Mucosa of descending colon (tissue), 3 donors: ENCODE measurements around the gene SH2D7. TPM values are rescaled to one million over a fixed set of nuclear protein-coding genes. Genes with fewer than 3 reads are reported as not detected.
A peak's percentile ranks its signal among the peaks of the same experiment; 100 is the strongest.

Source experiments
- ATAC-seq: fragments of 200-7000 bp; cut with Tn5 transposase; one replicate; pipeline ENCODE4 v1.9.1; 2020; ENCODE audit warnings: mild to moderate bottlenecking, moderate library complexity
- DNase-seq, 3 donors: peaks; one replicate each; pipeline ENCODE4 v3.0.0-alpha.2; 2020
- H3K36me3 ChIP-seq: fragments of 200-600 bp; one replicate; pipeline ENCODE4 v1.8.0; 2021; ENCODE audit warnings: low read depth, mild to moderate bottlenecking
- H3K4me1 ChIP-seq: fragments of 200-600 bp; one replicate; pipeline ENCODE4 v1.8.0; 2021; ENCODE audit warnings: low read depth, mild to moderate bottlenecking
- H3K4me3 ChIP-seq: fragments of 200-600 bp; one replicate; pipeline ENCODE4 v1.8.0; 2021; ENCODE audit warnings: mild to moderate bottlenecking
- H3K9me3 ChIP-seq: fragments of 200-600 bp; one replicate; pipeline ENCODE4 v1.8.0; 2021; ENCODE audit warnings: mild to moderate bottlenecking
- intact Hi-C, 2 donors: fragments of 100-400 bp; cut with DNase I in 1 of 2; cut with micrococcal nuclease in 1 of 2; formaldehyde crosslinking; loops; one replicate each; pipeline versions ENCODE4 v1.11.0 to v1.11.1; 2022; cut with DNase I, micrococcal nuclease
- total RNA-seq, 3 donors: library from RNA; stranded (reverse); fragmentation: NEBNext Ultra II Directional in 2 of 3; extraction: Animal tissue kit (Norgen Biotek cat#: 25700) in 2 of 3; gene quantifications; one replicate each; pipeline versions ENCODE4 v1.2.1 to v1.2.4, GENCODE V29; 2021 to 2023
- TF ChIP-seq, protein P1 (sequence below): fragments of 200-600 bp; IDR thresholded peaks from one replicate; pipeline ENCODE4 v1.8.0; 2022; ENCODE audit warnings: antibody characterized with exemption, mild to moderate bottlenecking
- donor health status: DM: no; HTN: no; CAD: no; lungs with moderate emphysema.
- donor health status: DM: no; HTN: no; CAD: no.
- donor health status: DM: no; HTN: yes; CAD: no.

Gene SH2D7
- total RNA-seq, 3 donors from 2014 or later, result 1.9 to 2.8 (median 2.2) TPM

- intact Hi-C loops, result no loop called here
- DNase-seq (no peak), ATAC-seq (no peak)
- no peaks in the 10 kb centered on the region for H3K9me3 ChIP-seq
- no peaks in the 10 kb centered on the region for H3K36me3 ChIP-seq
- H3K4me1 ChIP-seq, result peaks cover 84% of the 10 kb centered on the region
- no peak overlapping the region for H3K4me3 ChIP-seq
- TF ChIP-seq, protein P1, sequence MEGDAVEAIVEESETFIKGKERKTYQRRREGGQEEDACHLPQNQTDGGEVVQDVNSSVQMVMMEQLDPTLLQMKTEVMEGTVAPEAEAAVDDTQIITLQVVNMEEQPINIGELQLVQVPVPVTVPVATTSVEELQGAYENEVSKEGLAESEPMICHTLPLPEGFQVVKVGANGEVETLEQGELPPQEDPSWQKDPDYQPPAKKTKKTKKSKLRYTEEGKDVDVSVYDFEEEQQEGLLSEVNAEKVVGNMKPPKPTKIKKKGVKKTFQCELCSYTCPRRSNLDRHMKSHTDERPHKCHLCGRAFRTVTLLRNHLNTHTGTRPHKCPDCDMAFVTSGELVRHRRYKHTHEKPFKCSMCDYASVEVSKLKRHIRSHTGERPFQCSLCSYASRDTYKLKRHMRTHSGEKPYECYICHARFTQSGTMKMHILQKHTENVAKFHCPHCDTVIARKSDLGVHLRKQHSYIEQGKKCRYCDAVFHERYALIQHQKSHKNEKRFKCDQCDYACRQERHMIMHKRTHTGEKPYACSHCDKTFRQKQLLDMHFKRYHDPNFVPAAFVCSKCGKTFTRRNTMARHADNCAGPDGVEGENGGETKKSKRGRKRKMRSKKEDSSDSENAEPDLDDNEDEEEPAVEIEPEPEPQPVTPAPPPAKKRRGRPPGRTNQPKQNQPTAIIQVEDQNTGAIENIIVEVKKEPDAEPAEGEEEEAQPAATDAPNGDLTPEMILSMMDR, result no peak
These were observed 21.0 kb upstream of the SH2D7 start for GRCh38 chr15:78071383-78071782.

GRCh38 chr15:78072080-78072892, 20.1 kb upstream of the SH2D7 start:
- Histone ChIP-seq H3K4me1 (peaks cover 79% of the 10 kb centered on the region), H3K36me3 (no peaks in the 10 kb centered on the region), H3K4me3 (no peak overlapping the region), H3K9me3 (no peaks in the 10 kb centered on the region)
- ATAC-seq, result peak; percentile 42
- intact Hi-C loops, result no loop called here
- peak in 1 of 3 donors; percentile 77 for DNase-seq
- TF ChIP-seq, protein P1, result no peak

DNA sequence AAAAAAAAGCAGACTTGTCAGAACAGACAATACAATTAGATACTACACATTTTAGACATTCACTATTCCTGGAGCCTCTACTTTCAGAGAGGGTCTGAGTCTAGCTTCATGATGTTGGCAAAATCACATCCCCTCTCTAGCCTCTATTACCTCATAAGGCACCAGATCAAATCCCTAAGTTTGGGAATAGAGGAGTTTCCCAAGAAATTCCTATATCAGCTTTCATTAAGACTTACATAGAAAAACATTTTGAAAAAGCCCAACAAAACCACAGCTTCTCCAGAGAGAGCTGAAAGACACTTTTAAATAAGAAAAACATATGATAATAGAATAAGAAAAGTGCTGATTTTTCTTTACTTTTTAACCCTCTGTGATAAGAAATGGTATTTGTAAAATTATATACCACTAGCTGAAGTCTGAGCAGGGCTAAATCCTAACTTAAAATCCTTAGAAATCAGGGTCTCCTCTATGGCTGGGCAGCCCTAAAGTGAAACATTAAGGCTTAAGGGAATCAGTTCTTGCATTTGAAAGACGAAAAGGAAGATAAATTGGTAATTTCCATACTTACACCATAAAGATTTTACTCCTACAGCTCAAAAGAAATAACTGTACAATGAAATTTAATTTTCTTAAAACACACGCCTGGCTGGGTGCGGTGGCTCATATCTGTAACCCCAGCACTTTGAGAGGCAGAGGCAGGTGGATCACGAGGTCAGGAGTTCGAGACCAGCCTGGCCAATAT, 19.1 kb upstream of the SH2D7 start:
- TF ChIP-seq, protein P1, result no peak
- Histone ChIP-seq H3K9me3 (no peaks in the 10 kb centered on the region), H3K4me3 (no peak overlapping the region), H3K4me1 (peaks cover 71% of the 10 kb centered on the region), H3K36me3 (no peaks in the 10 kb centered on the region)
- DNase-seq, result no peak
- ATAC-seq, result no peak
- intact Hi-C loops, result no loop called here

DNA sequence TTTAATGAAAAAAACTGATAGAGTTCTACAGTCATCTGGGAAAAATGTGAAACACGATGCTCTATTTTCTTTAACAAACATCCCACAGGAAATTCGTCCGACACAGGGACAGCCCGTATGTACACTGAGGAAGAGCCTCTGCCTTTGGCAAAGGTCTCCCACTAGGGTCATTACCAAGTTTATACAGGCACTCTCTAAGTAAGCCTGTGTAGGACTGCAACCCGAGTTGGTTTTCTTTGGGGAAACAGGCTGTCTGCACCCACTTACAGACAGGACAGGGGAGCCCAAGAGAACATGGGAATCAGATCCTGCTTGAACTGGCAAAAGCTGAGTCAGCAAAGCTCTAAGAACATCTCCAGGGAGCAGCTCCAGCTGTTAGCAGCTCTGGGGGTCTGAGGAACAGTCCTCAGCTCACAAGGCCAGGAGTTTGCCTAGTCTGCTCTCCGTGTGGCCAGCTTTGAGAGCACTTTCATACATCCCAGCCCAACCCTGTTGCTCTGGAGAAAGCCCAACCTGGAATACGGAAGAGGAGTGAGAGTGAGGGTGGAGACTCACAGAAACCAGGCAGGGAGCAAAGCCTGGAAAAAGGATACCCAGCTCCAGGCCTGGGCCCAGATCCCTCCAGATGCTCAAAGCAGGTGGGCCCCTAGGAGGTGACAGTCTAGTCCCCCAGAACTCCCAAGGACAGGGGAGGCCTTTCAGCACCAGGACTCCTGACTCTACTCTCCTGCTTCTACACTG, 16.7 kb upstream of the SH2D7 start:
- ATAC-seq, result peak; percentile 72
- Histone ChIP-seq H3K4me3 (peak overlapping the region; percentile 86), H3K36me3 (no peaks in the 10 kb centered on the region), H3K9me3 (no peaks in the 10 kb centered on the region), H3K4me1 (peaks cover 51% of the 10 kb centered on the region)
- intact Hi-C loops, result no loop called here
- TF ChIP-seq, protein P1, result no peak
- peak in 2 of 3 donors; percentile 64 to 75 for DNase-seq

DNA sequence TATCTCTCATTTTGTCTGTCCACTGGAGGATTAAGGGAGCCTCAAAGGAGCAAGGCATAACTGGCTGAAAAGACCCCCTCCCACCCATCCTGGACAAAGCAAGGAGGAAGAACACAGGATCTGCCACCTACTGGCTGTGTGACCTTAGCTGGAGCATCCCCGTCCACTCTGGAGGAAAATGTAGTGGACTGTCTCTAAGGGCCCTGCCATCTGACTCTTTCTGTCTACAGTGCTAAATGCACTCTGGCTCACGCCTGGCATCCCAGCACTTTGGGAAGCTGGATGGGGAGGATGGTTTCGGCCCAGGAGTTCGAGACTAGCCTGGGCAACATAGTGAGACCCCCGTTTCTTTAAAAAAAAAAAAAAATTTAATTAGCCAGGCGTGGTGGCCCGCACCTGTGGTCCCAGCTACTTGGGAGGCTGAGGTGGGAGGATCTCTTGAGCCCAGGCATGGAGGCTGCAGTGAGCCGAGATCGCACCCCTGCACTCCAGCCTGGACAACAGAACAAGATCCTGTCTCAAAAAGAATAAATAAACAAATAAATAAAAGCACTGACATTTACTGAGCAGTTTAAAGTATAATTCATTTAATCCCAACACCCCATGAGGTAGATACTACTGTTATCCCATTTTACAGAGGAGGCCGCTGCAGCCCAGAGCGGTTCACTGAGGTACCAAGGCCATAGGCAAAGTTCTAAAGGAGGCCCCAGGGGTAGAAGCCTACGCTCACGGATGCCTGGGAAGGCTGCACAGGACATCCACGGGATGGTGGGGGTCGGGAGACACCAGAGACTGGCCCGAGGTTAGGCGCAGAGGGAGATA, 15.9 kb upstream of the SH2D7 start:
- ATAC-seq (peak; percentile 27), DNase-seq (no peak)
- intact Hi-C loops, result no loop called here
- Histone ChIP-seq H3K4me1 (peaks cover 48% of the 10 kb centered on the region), H3K36me3 (no peaks in the 10 kb centered on the region), H3K9me3 (no peaks in the 10 kb centered on the region), H3K4me3 (peak overlapping the region; percentile 86)
- TF ChIP-seq, protein P1, result no peak
